ENCODE data around the gene C1GALT1C1.
"Not testable (repeated sequence)": the region's sequence is repeated elsewhere in the genome, so short reads cannot be mapped to it uniquely, and the experiment has no call there.

The C1GALT1C1 gene

DNA sequence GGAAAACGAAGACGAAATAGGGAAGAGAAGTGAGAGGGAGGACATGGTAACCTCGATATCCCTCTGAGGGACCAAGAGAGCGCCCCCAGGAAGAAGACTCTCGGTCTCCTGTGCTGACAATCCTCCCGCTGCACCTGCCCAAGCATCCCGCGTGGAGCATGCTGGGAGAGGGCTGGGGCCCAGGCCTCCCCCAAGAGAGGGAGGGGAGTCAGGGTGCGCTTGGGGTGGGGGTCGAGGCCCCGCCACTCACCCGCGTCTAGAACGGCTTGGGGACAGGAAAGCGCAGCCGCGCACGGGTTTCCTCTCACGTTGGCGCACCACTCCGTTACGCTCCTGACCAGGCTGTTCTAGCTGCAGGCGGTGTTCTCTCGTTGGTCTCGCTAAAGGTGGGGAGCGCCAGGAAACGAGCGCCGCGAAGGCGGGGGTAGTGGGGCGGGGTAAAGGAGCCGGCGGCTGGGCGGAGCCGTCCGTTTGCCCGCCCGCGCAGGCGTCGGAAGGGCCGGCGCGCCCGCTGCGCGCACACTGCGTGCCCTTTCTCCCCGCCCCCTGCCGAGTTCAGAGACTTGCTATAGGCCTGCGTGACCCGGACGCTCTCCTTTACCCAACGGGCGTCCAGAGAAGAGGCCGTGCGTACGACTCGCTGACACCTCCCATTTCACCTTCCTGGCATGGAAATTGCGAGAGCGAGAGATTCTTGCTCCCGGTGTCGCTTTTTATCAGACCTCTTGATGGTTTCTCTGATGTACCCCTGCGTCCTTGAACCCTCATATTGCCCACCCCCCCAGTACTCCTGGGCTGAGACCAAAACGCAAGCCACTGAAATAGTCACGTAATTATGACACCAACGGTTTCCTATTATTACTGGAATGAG, at the start of gene C1GALT1C1:
Gene C1GALT1C1 (minus strand): TSS at position 388 of the 871 bp plus-strand sequence. CDS start 2,888 bp downstream, outside the sequence.
- DNase-seq = peak; percentile 97 to 100

- DNase-seq = no peak
Measured at GRCh38 chrX:120677004-120677652, 47.3 kb upstream of the C1GALT1C1 start.

- no peak for DNase-seq
Measured at GRCh38 chrX:120672841-120673530, 43.1 kb upstream of the C1GALT1C1 start.

- no peak for DNase-seq
Measured at GRCh38 chrX:120672389-120672788, 42.5 kb upstream of the C1GALT1C1 start.

DNA sequence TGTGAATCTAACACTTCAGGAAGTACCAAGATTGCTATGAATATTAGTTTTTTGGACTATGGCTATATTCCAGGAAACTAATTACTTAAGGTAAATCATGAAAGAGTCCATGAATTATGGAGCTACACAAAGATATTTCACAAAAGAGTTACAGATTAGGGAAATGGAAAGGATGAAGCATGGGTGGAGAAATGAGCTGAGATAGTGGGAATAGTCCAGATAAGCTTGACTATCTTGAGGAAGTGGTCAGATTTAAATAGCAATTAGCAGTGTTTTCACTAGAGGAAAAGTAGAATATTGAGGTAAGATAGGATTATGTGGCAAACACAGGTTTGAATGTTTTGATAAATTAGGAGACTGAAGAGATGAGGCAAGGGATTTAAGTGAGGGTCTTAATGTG, 42.1 kb upstream of the C1GALT1C1 start:
- DNase-seq = no peak

- DNase-seq = no peak
Measured at GRCh38 chrX:120668357-120668756, 38.5 kb upstream of the C1GALT1C1 start.

DNA sequence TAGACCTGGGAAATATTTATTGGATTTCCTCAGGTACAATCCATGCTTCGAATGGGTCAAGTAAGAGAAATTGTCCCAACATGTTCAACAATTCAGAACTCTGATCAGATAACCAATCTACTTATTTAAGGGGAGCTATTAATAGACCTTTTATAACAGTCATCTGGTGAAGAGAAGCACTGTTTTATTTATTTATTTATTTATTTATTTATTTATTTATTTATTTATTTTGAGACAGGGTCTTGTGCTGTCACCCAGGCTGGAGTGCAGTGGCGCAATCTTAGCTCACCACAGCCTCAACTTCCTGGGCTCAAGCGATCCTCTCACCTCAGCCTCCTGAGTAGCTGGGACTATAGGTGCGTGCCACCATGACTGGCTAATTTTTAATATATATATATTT, 34.7 kb upstream of the C1GALT1C1 start:
- DNase-seq = not testable (repeated sequence)

DNA sequence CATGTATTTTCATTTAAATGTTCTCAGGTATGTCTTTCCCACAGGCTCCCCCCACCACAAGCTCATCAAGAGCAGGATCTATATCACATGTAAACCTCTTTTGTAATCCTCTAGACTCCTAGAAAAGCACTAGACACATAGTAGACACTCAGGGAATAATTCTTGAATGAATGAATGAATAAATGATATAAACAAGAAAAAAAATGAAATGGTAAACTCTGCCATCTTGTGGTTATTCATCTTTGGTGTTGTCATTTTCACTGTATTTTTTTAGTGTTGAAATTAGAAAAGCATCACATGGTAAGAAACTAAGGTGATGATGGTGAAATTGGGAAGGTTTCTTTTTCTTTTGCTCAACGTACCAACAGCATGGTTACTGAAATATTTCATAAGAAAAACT, 34.2 kb upstream of the C1GALT1C1 start:
- peak in 1 of 2 experiments; percentile 27 for DNase-seq

DNA sequence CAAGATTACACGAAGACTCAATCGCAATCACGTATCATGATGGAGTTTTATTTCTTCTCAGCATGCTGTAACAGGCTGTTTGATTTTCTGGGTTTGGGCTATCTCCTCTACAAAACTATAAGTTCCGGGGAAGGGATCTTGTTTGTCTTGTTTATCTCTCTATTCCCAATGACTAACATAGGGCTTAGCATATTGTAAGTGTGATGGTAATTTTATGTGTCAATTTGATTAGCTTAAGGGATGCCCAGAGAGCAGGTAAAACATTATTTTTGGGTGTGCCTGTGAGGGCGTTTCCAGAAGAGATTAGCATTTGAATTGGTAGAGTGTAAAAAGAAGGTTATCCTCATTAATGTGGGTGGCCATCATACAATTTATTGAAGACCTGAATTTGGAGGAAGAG, 32.8 kb upstream of the C1GALT1C1 start:
- no peak for DNase-seq

- DNase-seq = no peak
Measured at GRCh38 chrX:120660637-120661036, 30.8 kb upstream of the C1GALT1C1 start.

DNA sequence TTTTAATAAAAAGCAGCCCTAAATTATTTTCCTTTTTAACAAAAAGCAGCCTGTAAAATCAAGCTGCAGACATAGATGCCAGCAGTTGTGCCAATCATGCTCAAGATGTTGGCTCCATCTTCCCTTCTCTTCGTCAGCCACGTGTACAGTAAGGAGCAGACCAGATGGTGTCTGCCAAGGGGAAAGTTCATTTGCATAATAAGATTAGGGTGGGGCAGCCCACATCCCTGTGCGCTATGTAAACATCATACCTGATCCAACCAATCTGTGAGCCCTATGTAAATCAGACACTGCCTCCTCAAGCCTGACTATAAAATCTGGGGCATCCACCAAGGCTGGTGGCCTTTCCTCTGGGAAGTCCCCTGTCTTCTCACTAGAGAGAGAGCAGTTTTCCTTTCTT, 23.1 kb upstream of the C1GALT1C1 start:
- DNase-seq = peak; percentile 87 to 97

- peak in 1 of 2 experiments; percentile 18 for DNase-seq
Measured at GRCh38 chrX:120652256-120652655, 22.4 kb upstream of the C1GALT1C1 start.

DNA sequence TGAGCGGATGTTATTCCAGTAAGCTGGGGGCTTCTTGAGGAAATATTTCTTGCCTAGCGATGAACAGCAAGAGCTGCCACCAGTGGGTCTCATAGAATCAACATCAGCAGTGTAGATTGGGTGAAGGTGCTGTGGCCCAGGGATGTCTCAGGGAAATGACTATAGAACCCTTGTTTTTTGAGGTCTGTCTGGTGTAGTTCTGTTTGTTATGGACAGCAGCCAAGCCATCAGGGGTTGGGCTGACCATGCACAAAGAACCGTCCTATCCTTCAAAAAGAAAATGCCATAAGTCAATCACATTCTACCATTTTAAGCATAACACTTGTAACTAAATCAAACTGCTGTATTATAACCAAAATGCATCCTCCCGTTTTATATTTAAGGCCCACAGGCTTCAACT, 17.3 kb upstream of the C1GALT1C1 start:
- no peak for DNase-seq

DNA sequence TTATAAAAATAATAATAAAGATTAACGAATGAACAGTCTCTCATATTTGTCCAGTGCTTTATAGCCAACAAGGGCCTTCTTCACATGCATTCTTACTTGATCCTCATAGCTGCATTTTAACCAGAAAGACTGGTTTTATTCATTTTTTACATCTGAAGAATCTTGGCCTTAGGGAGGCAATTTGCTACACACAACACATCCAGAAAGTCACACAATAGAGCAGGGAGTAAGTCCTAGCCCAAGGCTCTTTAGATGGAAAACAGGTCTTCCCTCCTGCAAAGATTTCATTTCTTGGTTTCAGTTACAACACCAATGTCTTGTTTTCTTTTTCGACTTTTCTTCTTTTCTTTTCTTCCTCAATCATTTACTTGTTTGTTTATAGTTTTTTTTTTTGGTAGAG, 13.0 kb upstream of the C1GALT1C1 start:
- DNase-seq = no peak

DNA sequence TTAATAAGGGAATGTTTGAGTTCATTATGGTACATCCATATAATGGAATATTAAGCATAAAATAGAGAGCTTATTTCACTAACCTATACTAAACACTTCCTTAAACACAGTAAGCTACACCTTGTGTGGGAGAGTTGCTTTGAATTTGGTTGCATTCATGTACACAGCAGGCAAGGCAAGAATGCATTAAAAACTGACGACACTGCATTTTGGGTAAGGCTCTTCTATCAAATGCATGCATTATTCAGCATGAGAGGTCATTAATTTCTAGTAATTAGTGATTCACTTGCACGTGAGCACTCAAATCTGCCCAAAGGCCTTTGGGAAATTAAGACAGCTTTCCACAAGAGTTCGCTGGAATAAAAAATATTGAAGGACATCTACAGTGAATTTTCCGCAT, 8.8 kb upstream of the C1GALT1C1 start:
- no peak for DNase-seq

DNA sequence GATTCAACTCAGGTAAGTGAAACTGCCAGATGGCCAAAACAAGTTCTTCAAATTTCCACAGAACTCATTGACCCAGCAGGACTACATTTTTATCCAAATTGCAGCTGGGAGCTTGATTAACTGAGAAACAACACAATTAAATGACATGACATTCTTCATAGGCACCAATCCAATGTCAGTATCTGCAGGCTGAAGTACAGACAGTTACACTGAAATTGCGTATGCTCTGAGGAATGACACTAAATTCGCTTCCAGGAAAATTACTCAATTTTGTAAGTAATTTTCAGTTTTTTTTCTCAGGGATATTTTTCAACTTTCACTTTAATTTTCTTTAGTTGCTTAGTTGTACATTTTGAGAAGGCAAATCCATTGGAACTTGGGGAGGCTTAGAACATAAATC, 4.5 kb downstream of the C1GALT1C1 start:
- DNase-seq = no peak

- no peak for DNase-seq
Measured at GRCh38 chrX:120617996-120618630, 11.7 kb downstream of the C1GALT1C1 start.

- DNase-seq = no peak
Measured at GRCh38 chrX:120614816-120615215, 15.0 kb downstream of the C1GALT1C1 start.

GRCh38 chrX:120612086-120612485, 17.8 kb downstream of the C1GALT1C1 start:
- no peak for DNase-seq

DNA sequence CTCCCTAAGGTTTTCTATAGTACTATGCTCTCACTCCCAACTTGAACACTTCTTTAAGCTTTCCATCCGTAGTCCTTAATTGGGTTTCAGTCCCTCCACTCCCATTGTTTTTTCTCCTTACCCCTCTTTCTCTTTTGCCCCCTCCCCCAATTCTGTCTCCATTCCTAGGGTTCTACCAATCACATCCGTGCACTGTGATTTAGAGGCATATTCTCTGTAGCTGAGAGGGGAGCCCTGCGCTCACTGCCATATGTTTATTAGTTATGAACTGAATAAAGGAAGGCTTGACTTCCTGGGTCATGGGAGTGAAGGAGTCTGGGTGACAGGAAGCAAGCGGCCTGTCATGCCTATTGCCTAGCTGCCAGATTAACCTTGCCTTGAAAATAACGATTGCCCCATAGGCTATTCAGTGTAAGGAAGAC, 25.5 kb downstream of the C1GALT1C1 start:
- DNase-seq = peak; percentile 18 to 68

DNA sequence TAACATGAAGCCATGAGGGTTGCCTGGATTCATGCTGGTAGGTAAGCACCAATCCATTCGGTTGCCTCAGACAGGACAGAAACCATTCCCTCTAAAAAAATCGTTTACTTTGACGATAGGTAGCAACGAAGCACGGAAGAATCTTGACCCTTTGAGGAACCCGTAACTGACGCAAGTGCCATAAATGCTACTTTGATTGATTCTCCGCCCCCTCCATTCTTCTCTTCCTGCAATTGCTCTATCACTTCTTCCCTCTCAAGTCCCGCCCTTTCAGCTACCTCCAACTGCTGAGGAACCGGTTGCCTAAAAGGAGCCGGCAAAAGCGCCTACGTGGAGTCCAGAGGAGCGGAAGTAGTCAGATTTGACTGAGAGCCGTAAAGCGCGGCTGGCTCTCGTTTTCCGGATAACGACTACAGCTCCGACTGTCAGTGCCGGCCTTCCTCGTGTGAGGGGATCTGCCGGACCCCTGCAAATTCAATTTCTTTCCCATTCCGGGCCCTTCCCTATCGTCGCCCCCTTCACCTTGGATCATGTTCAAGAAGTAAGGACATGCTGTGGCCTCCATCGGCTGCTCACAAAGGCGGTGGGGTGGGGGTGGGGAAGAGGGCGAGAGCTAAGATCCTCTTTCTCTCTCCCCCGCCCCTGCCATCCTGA, 26.0 kb downstream of the C1GALT1C1 start, which contains the start of gene MCTS1:
Gene MCTS1 (plus strand): TSS at position 395 of the 654 bp plus-strand sequence. CDS start 136 bp downstream, at position 531.
- DNase-seq = peak; percentile 93 to 97

DNA sequence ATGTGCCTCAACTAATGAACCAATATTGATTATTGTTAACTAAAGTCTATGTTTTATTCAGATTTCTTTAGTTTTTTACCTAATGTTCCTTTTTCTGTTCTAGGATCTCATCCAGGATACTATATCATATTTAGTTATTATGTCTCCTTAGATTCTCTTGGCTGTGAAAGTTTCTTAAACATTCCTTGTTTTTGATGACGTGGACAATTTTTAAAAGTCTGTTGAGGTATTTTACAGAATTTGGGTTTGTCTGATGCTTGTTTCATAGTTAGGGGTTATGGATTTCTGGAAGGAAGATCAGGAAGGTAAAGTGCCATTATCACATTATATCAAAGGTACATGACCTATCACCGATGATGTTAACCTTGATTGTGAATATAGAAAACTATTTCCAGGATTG, 44.2 kb downstream of the C1GALT1C1 start:
- no peak for DNase-seq
